AG04449 (cell line): Measurements from ENCODE around the gene SLC16A5.
"Not testable (repeated sequence)": the region's sequence is repeated elsewhere in the genome, so short reads cannot be mapped to it uniquely, and the experiment has no call there.

Source experiments
- CTCF ChIA-PET: fragments of 350-600 bp; formaldehyde crosslinking; extraction: SDS; loops from one replicate; lab custom pipeline; 2021; ENCODE audit warnings: antibody characterized with exemption; lab: Yijun Ruan, JAX
- POLR2A ChIA-PET: fragments of 400-600, 350-600 bp; formaldehyde crosslinking; extraction: SDS; loops from one replicate; lab custom pipeline; 2020; ENCODE audit warnings: antibody characterized with exemption, inconsistent platforms; lab: Yijun Ruan, JAX
- DNase-seq: peaks from one replicate; pipeline ENCODE4 v3.0.0-alpha.2; 2010; ENCODE audit warnings: low read depth, low spot score
- H3K4me3 ChIP-seq: 2 replicates; pipeline ENCODE4 v1.5.1; 2011; ENCODE audit warnings: low read depth, mild to moderate bottlenecking, control low read depth, low read length
- CTCF ChIP-seq: IDR thresholded peaks from one replicate; pipeline ENCODE4 v1.5.1; 2011; ENCODE audit warnings: mild to moderate bottlenecking, moderate library complexity, low read length, control low read depth, inconsistent platforms; ENCODE audit not compliant: insufficient read depth; ENCODE audit errors: missing control alignments

Gene SLC16A5

GRCh38 chr17:75067856-75068255 is 19.9 kb upstream of the SLC16A5 start:
- CTCF ChIA-PET = interaction anchor here (1.5 to 3.7 kb wide), 3 partner anchors 37 to 63 kb away, joined by 5 to 25 read pairs (median 19); partner anchors contain the start of gene NT5C
- POLR2A ChIA-PET = no interaction called here
- no peak for TF ChIP-seq CTCF
- no peak for DNase-seq
- H3K4me3 ChIP-seq = no peak overlapping the region

DNA sequence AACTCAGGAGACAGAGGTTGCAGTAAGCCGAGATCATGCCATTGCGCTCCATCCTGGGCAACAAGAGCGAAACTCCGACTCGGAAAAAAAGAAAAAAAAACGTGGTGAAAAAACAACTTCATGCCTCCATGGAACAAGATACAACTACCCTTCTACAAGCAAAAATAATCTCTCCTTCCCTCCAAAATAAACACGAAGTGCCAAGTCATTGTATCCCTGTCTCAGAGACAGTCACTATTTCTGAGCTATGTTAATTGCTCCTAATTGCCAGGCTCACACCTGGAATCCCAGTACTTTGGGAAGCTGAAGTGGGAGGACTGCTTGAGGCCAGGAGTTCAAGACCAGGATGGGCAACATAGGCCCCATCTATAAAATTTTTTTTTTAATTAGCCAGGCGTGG is 19.0 kb upstream of the SLC16A5 start:
- H3K4me3 ChIP-seq = no peak overlapping the region
- no peak for DNase-seq
- ChIA-PET CTCF (interaction anchor here (0.7 to 11.0 kb wide), 10 partner anchors 8 to 896 kb away, joined by 3 to 115 read pairs (median 8); partner anchors contain the start of gene NT5C), POLR2A (no interaction called here)
- TF ChIP-seq CTCF = no peak

- CTCF ChIA-PET = interaction anchor here (0.8 to 11.0 kb wide), 13 partner anchors 9 to 342 kb away, joined by 3 to 115 read pairs (median 10); partner anchors contain the start of genes ARMC7, NT5C and SLC16A5
- DNase-seq = no peak
- TF ChIP-seq CTCF = peak; percentile 36
- POLR2A ChIA-PET = no interaction called here
- no peak overlapping the region for H3K4me3 ChIP-seq
These were observed 18.0 kb upstream of the SLC16A5 start for GRCh38 chr17:75069783-75070182.

DNA sequence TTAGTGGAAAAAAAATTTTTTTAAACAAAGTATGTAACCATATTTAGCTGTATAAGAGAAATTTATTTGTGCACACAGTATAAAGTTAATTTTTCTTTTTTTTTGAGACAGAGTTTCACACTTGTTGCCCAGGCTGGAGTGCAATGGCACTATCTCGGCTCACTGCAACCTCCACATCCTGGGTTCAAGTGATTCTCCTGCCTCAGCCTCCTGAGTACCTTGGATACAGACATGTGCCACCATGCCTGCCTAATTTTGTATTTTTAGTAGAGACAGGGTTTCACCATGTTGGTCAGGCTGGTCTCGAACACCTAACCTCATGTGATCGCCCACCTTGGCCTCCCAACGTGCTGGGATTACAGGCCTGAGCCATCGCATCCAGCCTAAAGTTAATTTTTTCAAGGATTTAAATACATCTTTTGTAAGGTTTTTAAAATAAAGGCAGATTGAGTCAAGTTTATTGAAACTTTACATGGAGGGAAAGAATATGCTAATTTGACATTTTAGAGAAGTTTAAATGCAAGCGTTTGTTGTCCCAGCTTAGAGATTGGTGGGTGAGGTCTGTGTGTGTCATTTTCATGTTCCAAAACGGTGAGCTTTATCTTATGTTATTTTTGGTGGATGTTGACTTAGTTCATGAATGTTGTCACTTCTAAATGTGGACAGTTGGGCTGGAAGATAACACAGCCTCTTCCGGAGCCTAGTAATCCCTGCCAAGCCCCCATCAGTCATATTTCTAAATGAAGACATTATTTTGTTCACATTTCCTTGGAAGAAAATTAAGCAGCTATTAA is 16.1 kb upstream of the SLC16A5 start:
- H3K4me3 ChIP-seq, DNase-seq, POLR2A ChIA-PET: not testable (repeated sequence)
- CTCF ChIA-PET = interaction anchor here (0.6 to 11.0 kb wide), 9 partner anchors 11 to 130 kb away, joined by 3 to 115 read pairs (median 6); partner anchors contain the start of gene ARMC7

DNA sequence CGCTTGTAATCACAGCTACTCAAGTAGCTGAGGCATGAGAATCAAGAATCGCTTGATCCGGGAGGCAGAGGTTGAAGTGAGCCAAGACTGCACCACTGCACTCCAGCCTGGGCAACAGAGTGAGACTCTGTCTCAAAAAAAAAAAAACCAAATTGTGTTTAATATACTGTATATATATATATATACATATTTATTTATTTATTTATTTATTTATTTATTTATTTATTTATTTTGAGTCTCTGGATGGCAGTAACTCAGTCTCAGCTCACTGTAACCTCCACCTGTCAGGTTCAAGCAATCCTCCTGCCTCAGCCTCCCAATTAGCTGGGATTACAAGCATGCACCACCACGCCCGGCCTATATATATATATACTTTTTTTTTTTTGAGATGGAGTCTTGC is 14.8 kb upstream of the SLC16A5 start:
- H3K4me3 ChIP-seq, POLR2A ChIA-PET, DNase-seq: not testable (repeated sequence)
- CTCF ChIA-PET = interaction anchor here (0.7 to 11.0 kb wide), 8 partner anchors 12 to 129 kb away, joined by 3 to 115 read pairs (median 6); no protein-coding TSS in a partner anchor

DNA sequence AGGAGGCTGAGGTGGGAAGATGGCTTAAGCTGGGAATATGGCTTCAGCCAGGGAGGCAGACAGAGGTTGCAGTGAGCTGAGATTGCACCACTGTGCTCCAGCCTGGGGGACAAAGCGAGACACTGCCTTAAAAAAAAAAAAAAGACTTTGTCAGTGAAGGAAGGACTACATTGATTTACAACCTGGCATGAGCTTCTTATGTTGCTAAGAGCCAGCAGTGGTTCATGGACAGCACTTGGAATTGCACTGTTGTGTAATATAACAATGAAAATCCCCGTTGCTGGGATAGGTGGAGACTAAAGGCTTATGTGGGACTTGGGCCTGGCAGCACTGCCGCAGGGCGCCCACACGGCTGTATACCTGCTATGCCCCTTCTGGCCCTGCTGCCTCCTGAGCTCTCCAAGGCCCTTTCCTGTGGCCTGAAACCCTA is 14.1 kb upstream of the SLC16A5 start:
- no peak for DNase-seq
- no peak overlapping the region for H3K4me3 ChIP-seq
- CTCF ChIA-PET = interaction anchor here (1.0 to 11.0 kb wide), 7 partner anchors 10 to 128 kb away, joined by 3 to 115 read pairs (median 7); no protein-coding TSS in a partner anchor
- POLR2A ChIA-PET = interaction anchor here (0.6 kb wide), 1 partner anchor 11 kb away, joined by 3 read pairs; no protein-coding TSS in a partner anchor
- no peak for TF ChIP-seq CTCF

- H3K4me3 ChIP-seq = no peak overlapping the region
- TF ChIP-seq CTCF = no peak
- POLR2A ChIA-PET = interaction anchor here (0.6 kb wide), 1 partner anchor 57 kb away, joined by 3 read pairs; the partner anchor contains the start of gene NT5C
- CTCF ChIA-PET = interaction anchor here (1.8 to 11.0 kb wide), 4 partner anchors 9 to 40 kb away, joined by 7 to 115 read pairs (median 12); no protein-coding TSS in a partner anchor
- no peak for DNase-seq
These were observed 13.2 kb upstream of the SLC16A5 start for GRCh38 chr17:75074532-75074931.
